PC-3 (cell line): ENCODE results near the gene FAM200B. TPM values are rescaled to one million over a fixed set of nuclear protein-coding genes. Genes with fewer than 3 reads are reported as not detected.

Source experiments
- ATAC-seq: fragments of 200-7000 bp; cut with Tn5 transposase; 2 replicates; pipeline ENCODE4 v1.9.1; 2020; ENCODE audit warnings: mild to moderate bottlenecking, moderate library complexity
- BruUV-seq: library from RNA; stranded (reverse); fragments of 400-500 nt; replicated peaks from 2 replicates; lab custom pipeline; 2021; lab: Mats Ljungman, UMichigan
- CTCF ChIA-PET: fragments of 300-600 bp; sonication (Branson Sonifier 250); formaldehyde crosslinking; loops from one replicate; lab custom pipeline; 2022; ENCODE audit warnings: antibody characterized with exemption; lab: Charles Lee
- POLR2A ChIA-PET: fragments of 300-600 bp; sonication (Branson Sonifier 250); formaldehyde crosslinking; loops from one replicate; lab custom pipeline; 2022; ENCODE audit warnings: antibody characterized with exemption; ENCODE audit not compliant: unreplicated experiment; lab: Charles Lee
- DNase-seq: peaks from one replicate; pipeline ENCODE4 v3.0.0-alpha.2; 2015
- H2AFZ ChIP-seq: fragments of 300-600 bp; sonication (generic); 2 replicates; pipeline ENCODE4 v1.6.0; 2016; ENCODE audit warnings: antibody characterized with exemption, low read length
- H3F3A ChIP-seq: fragments of 300-600 bp; sonication (generic); one replicate; pipeline ENCODE4 v1.6.0; 2017; ENCODE audit warnings: antibody characterized with exemption, low read length, control low read depth, mild to moderate bottlenecking; ENCODE audit not compliant: unreplicated experiment
- H3K27ac ChIP-seq: fragments of 300-600 bp; sonication (generic); 2 replicates; pipeline ENCODE4 v1.5.1; 2016; ENCODE audit warnings: mild to moderate bottlenecking, low read length
- H3K27me3 ChIP-seq: fragments of 300-600 bp; sonication (generic); 2 replicates; pipeline ENCODE4 v1.6.1; 2016; ENCODE audit warnings: low read length, mixed read lengths
- H3K36me3 ChIP-seq: fragments of 300-600 bp; sonication (generic); 2 replicates; pipeline ENCODE4 v1.6.1; 2016; ENCODE audit warnings: low read depth, mixed run types, low read length, mixed read lengths
- H3K4me1 ChIP-seq: fragments of 300-600 bp; sonication (generic); 2 replicates; pipeline ENCODE4 v1.5.1; 2016; ENCODE audit warnings: low read length; ENCODE audit not compliant: insufficient read depth
- H3K4me2 ChIP-seq: fragments of 300-600 bp; sonication (generic); 2 replicates; pipeline ENCODE4 v1.6.0; 2016; ENCODE audit warnings: low read length
- H3K4me3 ChIP-seq: fragments of 300-600 bp; sonication (generic); 2 replicates; pipeline ENCODE4 v1.5.1; 2016; ENCODE audit warnings: mild to moderate bottlenecking, low read length, mixed read lengths
- H3K79me2 ChIP-seq: fragments of 300-600 bp; sonication (generic); 2 replicates; pipeline ENCODE4 v1.6.1; 2017; ENCODE audit warnings: low read length, mixed read lengths
- H3K9ac ChIP-seq: fragments of 300-600 bp; sonication (generic); 2 replicates; pipeline ENCODE4 v1.6.0; 2016; ENCODE audit warnings: mild to moderate bottlenecking, low read length
- H3K9me2 ChIP-seq: fragments of 300-600 bp; sonication (generic); replicated peaks from 2 replicates; pipeline ENCODE4 v1.6.1; 2016; ENCODE audit warnings: mixed run types, low read length, mixed read lengths
- H3K9me3 ChIP-seq: fragments of 300-600 bp; sonication (generic); 2 replicates; pipeline ENCODE4 v1.6.1; 2016; ENCODE audit warnings: low read length, mixed read lengths
- H4K20me1 ChIP-seq: fragments of 300-600 bp; sonication (generic); 2 replicates; pipeline ENCODE4 v1.6.1; 2016; ENCODE audit warnings: low read length, mixed read lengths
- EZH2 ChIP-seq: fragments of 300-600 bp; sonication (generic); IDR thresholded peaks from one replicate; pipeline ENCODE4 v1.6.1; 2017; ENCODE audit warnings: antibody characterized with exemption, mild to moderate bottlenecking, low read length; ENCODE audit not compliant: unreplicated experiment
- EZH2phosphoT487 ChIP-seq: fragments of 300-600 bp; sonication (generic); IDR thresholded peaks from 2 replicates; pipeline ENCODE4 v1.6.1; 2018; ENCODE audit warnings: mild to moderate bottlenecking, antibody characterized with exemption, low read length, borderline replicate concordance
- intact Hi-C: fragments of 100-400 bp; cut with micrococcal nuclease; formaldehyde crosslinking; loops from 2 replicates; pipeline ENCODE4 v1.9.0; 2023
- total RNA-seq: library from RNA; depleted of rRNA; stranded (reverse); fragments of >200 nt; gene quantifications from 2 replicates; pipeline ENCODE4 v1.2.3, GENCODE V29; 2014
- TF ChIP-seq, protein P1 (sequence below): fragments of 300-600 bp; sonication (generic); conservative IDR thresholded peaks from 2 replicates; pipeline ENCODE4 v1.5.1; 2017; ENCODE audit warnings: antibody characterized with exemption, low read depth, mild to moderate bottlenecking, low read length

The FAM200B gene
- total RNA-seq, 1 experiment from 2014 or later: 20.1 TPM

DNA sequence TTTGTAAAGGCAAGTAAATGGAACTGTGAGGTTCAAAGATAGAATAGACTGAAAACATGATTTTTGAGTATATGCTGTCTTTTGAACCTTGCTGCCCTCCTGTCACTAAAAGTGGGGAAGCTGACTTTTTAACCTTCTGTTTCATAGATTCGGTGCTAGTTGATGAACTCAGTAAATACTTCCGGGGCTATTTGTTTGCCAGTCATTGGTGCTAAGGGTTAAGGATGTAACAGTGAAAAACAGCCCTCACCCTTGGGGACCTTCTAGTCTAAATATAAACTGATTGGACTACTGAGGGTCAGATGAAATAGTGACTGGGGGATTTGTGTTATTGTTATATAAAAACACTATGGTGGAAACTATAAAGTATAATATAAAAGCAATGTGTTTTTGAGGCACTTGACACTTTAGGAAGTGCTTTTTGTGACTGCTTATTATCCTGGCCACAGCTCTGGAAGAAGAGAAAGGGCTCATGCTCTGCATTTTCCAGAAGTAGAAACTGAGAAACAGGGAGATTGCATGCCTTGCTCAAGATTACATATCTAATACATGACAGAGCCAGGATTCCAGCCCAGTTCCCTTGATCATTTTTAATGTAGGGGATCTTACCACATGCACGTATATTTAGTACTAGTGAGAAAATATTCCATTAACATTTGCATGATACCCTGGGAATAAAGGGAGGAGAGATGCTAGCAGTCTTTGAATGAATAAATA is 25.2 kb downstream of the FAM200B start:
- H3F3A ChIP-seq: no peaks in the 10 kb centered on the region
- no peak overlapping the region for H3K27ac ChIP-seq
- ChIA-PET CTCF (no interaction called here), POLR2A (no interaction called here)
- H3K9ac ChIP-seq: no peak overlapping the region
- BruUV-seq: no TSS peak
- no peaks in the 10 kb centered on the region for H3K27me3 ChIP-seq
- DNase-seq: no peak
- no peaks in the 10 kb centered on the region for H3K9me2 ChIP-seq
- TF ChIP-seq EZH2phosphoT487: no peak
- no peak for TF ChIP-seq EZH2
- TF ChIP-seq, protein P1, sequence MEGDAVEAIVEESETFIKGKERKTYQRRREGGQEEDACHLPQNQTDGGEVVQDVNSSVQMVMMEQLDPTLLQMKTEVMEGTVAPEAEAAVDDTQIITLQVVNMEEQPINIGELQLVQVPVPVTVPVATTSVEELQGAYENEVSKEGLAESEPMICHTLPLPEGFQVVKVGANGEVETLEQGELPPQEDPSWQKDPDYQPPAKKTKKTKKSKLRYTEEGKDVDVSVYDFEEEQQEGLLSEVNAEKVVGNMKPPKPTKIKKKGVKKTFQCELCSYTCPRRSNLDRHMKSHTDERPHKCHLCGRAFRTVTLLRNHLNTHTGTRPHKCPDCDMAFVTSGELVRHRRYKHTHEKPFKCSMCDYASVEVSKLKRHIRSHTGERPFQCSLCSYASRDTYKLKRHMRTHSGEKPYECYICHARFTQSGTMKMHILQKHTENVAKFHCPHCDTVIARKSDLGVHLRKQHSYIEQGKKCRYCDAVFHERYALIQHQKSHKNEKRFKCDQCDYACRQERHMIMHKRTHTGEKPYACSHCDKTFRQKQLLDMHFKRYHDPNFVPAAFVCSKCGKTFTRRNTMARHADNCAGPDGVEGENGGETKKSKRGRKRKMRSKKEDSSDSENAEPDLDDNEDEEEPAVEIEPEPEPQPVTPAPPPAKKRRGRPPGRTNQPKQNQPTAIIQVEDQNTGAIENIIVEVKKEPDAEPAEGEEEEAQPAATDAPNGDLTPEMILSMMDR: no peak
- H2AFZ ChIP-seq: no peak overlapping the region
- no peak for ATAC-seq
- H3K4me3 ChIP-seq: no peak overlapping the region
- H3K36me3 ChIP-seq: no peaks in the 10 kb centered on the region
- H3K79me2 ChIP-seq: no peaks in the 10 kb centered on the region
- no peak overlapping the region for H3K4me2 ChIP-seq
- no peaks in the 10 kb centered on the region for H4K20me1 ChIP-seq
- no peaks in the 10 kb centered on the region for H3K4me1 ChIP-seq
- intact Hi-C loops: no loop called here
- no peaks in the 10 kb centered on the region for H3K9me3 ChIP-seq

DNA sequence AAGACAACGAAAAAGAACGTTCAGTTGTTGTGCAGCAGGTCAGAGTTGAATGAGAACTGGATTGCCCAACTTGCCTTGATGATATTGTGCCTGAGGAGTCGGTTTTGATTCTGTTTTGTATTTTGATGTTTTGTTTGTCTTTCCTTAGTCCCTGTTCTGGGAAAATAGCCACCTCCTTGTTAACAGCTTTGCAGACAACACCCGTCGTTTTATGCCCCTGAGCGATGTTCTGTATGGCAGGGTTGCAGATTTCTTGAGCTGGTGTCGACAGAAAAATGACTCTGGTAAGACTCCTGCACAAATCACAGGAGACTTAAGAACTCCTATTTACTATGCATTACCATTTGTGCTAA is 25.7 kb downstream of the FAM200B start:
- no peak for ATAC-seq
- no peak overlapping the region for H2AFZ ChIP-seq

DNA sequence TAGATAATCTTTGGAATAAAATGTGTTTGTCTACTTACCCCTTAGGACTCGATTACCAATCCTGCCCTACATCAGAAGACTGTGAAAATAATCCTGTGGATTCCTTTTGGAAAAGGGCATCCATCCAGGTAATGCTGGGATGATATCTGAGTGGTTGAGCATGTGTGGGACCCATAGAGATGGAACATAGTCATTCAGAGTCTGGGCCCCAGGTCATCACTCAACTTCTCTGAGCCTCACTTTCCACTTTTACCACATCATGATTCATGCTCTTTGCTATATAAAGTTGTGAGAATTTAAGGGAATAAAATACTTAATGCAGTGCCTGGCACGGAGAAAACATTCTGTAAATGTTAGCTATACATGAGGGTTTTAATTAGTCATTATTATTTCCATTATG is 30.1 kb downstream of the FAM200B start:
- no TSS peak for BruUV-seq
- Histone ChIP-seq H3K27ac (no peak overlapping the region), H2AFZ (no peak overlapping the region), H3K9ac (no peak overlapping the region), H3K9me2 (no peaks in the 10 kb centered on the region), H3K4me3 (no peak overlapping the region), H3K36me3 (no peaks in the 10 kb centered on the region), H3K4me1 (peaks cover 2% of the 10 kb centered on the region), H3K79me2 (no peaks in the 10 kb centered on the region), H3K4me2 (no peak overlapping the region), H3K27me3 (no peaks in the 10 kb centered on the region), H3F3A (no peaks in the 10 kb centered on the region), H4K20me1 (no peaks in the 10 kb centered on the region), H3K9me3 (no peaks in the 10 kb centered on the region)
- TF ChIP-seq, protein P1: no peak
- TF ChIP-seq EZH2phosphoT487 (no peak), EZH2 (no peak)
- no peak for DNase-seq
- POLR2A ChIA-PET: no interaction called here
- intact Hi-C loops: no loop called here
- ATAC-seq: no peak
- CTCF ChIA-PET: no interaction called here

More for the DNA sequence above, 25.7 kb downstream of the FAM200B start:
- no peak overlapping the region for H3K4me3 ChIP-seq
- intact Hi-C loops: no loop called here
- no peaks in the 10 kb centered on the region for H3K36me3 ChIP-seq
- no peaks in the 10 kb centered on the region for H3F3A ChIP-seq
- BruUV-seq: no TSS peak
- H3K4me1 ChIP-seq: no peaks in the 10 kb centered on the region
- no peaks in the 10 kb centered on the region for H3K27me3 ChIP-seq
- no peak for DNase-seq
- TF ChIP-seq, protein P1: no peak
- TF ChIP-seq EZH2 (no peak), EZH2phosphoT487 (no peak)
- ChIA-PET POLR2A (no interaction called here), CTCF (no interaction called here)
- H3K9me3 ChIP-seq: no peaks in the 10 kb centered on the region
- H3K4me2 ChIP-seq: no peak overlapping the region
- H3K79me2 ChIP-seq: no peaks in the 10 kb centered on the region
- no peak overlapping the region for H3K9ac ChIP-seq
- H3K27ac ChIP-seq: no peak overlapping the region
- H4K20me1 ChIP-seq: no peaks in the 10 kb centered on the region
- H3K9me2 ChIP-seq: no peaks in the 10 kb centered on the region
